Measurements from ENCODE around the gene NSRP1. TPM values are rescaled to one million over a fixed set of nuclear protein-coding genes. Genes with fewer than 3 reads are reported as not detected.

NSRP1 gene
- total RNA-seq, 1 donor from 2014 or later = 28.2 TPM

DNA sequence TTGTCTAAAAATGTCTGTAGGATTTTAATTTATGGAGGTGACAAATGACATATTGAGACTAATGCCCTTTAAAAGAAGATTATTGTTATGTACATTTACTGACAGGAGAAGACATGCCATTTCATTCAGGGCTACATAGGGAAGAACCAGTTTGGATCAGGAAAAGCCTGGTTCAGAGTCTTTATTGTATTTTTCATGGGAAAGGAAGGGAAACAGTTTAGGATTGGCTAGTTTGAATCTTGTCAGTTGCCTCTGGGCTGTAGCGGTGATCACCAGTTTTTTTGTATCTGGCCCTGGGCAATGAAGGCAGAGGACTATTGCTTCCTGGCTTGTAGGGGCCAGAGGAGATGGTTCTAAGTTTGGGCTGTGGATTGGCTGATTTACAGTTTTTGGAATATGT lies 31.8 kb downstream of the NSRP1 start:
- no peak overlapping the region for H3K27ac Mint-ChIP-seq (ENCODE audit: unreplicated experiment)

DNA sequence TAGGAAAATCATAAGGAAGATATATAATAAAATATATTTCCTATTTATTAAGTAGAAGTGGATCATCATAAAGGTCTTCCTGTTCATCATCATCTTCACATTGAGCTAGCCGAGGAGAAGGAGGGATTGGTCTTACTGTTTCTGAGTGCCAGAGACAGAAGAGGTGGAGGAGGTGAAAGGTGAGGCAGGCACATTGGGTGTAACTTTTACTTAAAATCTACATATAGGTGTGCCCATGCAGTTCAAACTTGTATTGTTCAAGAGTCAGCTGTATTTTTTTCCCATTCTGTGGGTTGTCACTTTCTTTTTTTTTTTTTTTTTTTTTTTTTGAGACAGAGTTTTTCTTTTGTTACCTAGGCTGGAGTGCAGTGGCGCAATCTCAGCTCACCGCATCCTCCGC lies 34.9 kb downstream of the NSRP1 start:
- Mint-ChIP-seq H3K36me3 (ENCODE audit: low read depth) (peaks cover 6% of the 10 kb centered on the region), H3K27me3 (ENCODE audit: low read depth) (no peaks in the 10 kb centered on the region), H3K4me3 (no peak overlapping the region), H3K9me3 (no peaks in the 10 kb centered on the region), H3K4me1 (no peaks in the 10 kb centered on the region), H3K27ac (ENCODE audit: unreplicated experiment) (no peak overlapping the region)
- no peak for DNase-seq (ENCODE audit: low read depth, low spot score)
- TF ChIP-seq, protein P1, sequence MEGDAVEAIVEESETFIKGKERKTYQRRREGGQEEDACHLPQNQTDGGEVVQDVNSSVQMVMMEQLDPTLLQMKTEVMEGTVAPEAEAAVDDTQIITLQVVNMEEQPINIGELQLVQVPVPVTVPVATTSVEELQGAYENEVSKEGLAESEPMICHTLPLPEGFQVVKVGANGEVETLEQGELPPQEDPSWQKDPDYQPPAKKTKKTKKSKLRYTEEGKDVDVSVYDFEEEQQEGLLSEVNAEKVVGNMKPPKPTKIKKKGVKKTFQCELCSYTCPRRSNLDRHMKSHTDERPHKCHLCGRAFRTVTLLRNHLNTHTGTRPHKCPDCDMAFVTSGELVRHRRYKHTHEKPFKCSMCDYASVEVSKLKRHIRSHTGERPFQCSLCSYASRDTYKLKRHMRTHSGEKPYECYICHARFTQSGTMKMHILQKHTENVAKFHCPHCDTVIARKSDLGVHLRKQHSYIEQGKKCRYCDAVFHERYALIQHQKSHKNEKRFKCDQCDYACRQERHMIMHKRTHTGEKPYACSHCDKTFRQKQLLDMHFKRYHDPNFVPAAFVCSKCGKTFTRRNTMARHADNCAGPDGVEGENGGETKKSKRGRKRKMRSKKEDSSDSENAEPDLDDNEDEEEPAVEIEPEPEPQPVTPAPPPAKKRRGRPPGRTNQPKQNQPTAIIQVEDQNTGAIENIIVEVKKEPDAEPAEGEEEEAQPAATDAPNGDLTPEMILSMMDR (conservative IDR thresholded peaks at IDR 0.05) = no peak

More for the DNA sequence above, 31.8 kb downstream of the NSRP1 start:
- TF ChIP-seq, protein P1 (conservative IDR thresholded peaks at IDR 0.05) = no peak
- Mint-ChIP-seq H3K4me3 (no peak overlapping the region), H3K9me3 (no peaks in the 10 kb centered on the region), H3K27me3 (ENCODE audit: low read depth) (no peaks in the 10 kb centered on the region), H3K4me1 (no peaks in the 10 kb centered on the region), H3K36me3 (ENCODE audit: low read depth) (peaks cover 6% of the 10 kb centered on the region)
- DNase-seq (ENCODE audit: low read depth, low spot score) = no peak

DNA sequence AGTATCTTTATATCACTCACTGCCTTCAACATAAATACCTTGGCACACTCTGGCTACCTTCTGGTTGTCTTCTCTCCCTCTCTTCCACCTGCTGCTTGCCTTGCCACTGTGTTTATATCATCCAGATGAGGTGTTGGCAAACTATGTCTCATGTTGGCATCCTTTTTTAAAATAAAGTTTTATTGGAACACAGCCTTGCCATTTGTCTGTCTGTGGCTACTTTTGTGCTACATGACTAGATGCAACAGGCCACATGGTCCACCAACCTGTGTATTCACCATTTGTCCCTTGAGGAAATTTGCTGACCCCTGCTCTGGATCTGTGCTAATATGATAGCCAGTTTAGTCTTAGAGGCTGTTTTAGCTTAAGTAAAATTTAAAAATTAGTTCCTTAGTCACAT lies 36.8 kb downstream of the NSRP1 start:
- peaks cover 20% of the 10 kb centered on the region for H3K36me3 Mint-ChIP-seq (ENCODE audit: low read depth)
- no peak overlapping the region for H3K4me3 Mint-ChIP-seq
- no peak for DNase-seq (ENCODE audit: low read depth, low spot score)
- no peaks in the 10 kb centered on the region for H3K27me3 Mint-ChIP-seq (ENCODE audit: low read depth)
- no peaks in the 10 kb centered on the region for H3K4me1 Mint-ChIP-seq
- H3K27ac Mint-ChIP-seq (ENCODE audit: unreplicated experiment) = no peak overlapping the region
- H3K9me3 Mint-ChIP-seq = peaks cover 4% of the 10 kb centered on the region
- TF ChIP-seq, protein P1 (conservative IDR thresholded peaks at IDR 0.05) = no peak

DNA sequence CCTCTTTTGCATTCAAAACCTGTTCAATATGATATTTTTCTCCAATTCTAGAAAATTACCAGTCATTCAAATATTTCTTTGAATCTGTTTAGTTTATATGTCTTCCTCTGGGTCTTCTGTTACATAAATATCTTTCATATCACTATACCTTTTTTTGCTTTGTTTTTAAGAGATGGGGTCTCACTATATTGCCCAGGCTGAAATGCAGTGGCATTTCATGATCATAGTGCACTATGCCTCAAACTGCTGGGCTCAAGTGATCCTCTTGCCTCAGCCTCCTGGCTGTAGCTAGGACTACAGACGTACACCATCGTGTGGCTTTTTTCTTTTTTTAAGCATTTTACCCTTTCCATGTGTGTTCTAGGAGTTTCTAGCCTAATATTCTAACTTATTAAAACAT lies 38.8 kb downstream of the NSRP1 start:
- H3K27me3 Mint-ChIP-seq (ENCODE audit: low read depth) = no peaks in the 10 kb centered on the region
- H3K27ac Mint-ChIP-seq (ENCODE audit: unreplicated experiment) = no peak overlapping the region
- TF ChIP-seq, protein P1 (conservative IDR thresholded peaks at IDR 0.05) = no peak
- no peak for DNase-seq (ENCODE audit: low read depth, low spot score)
- H3K4me3 Mint-ChIP-seq = no peak overlapping the region
- H3K4me1 Mint-ChIP-seq = no peaks in the 10 kb centered on the region
- peaks cover 38% of the 10 kb centered on the region for H3K36me3 Mint-ChIP-seq (ENCODE audit: low read depth)
- peaks cover 14% of the 10 kb centered on the region for H3K9me3 Mint-ChIP-seq

DNA sequence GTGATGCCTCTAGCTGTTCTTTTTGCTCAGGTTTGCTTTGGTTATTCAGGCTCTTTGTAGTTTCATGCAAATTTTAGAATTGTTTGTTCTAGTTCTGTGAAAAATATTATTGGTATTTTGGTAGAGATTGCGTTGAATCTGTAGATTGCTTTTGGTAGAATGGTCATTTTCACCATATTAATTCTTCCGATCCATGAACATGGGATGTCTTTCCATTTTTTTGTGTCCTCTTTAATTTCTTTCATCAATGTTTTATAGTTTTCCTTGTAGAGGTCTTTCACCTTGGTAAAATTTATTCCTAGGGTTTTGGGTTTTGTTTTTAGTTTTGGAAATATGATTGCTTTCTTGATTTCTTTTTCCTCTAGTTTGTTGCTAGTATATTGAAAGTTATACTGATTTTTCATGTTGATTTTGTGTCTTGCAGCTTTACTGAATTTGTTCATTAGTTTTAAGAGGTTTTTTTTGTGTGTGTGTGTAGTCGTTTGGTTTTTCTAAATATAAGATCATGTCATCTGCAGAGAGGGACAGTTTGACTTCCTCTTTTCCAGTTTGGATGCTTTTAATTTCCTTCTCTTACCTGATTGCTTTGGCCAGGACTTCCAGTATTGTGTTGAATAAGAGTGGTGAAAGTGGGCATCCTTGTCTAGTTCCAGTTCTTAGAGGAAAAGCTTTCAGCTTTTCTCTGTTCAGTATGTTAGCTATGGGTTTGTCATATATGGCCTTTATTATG lies 42.4 kb downstream of the NSRP1 start:
- H3K27ac Mint-ChIP-seq (ENCODE audit: unreplicated experiment) = no peak overlapping the region
- peaks cover 18% of the 10 kb centered on the region for H3K9me3 Mint-ChIP-seq
- no peak overlapping the region for H3K4me3 Mint-ChIP-seq
- H3K27me3 Mint-ChIP-seq (ENCODE audit: low read depth) = no peaks in the 10 kb centered on the region
- H3K4me1 Mint-ChIP-seq = no peaks in the 10 kb centered on the region
- DNase-seq (ENCODE audit: low read depth, low spot score) = no peak
- TF ChIP-seq, protein P1 (conservative IDR thresholded peaks at IDR 0.05) = no peak
- H3K36me3 Mint-ChIP-seq (ENCODE audit: low read depth) = peaks cover 42% of the 10 kb centered on the region

Data from neural crest cell (in vitro differentiated cells).